Breast epithelium (tissue), 4 donors: Measurements from ENCODE around the gene PAFAH2. TPM values are rescaled to one million over a fixed set of nuclear protein-coding genes. Genes with fewer than 3 reads are reported as not detected.
A peak's percentile ranks its signal among the peaks of the same experiment; 100 is the strongest.

ENCODE experiments used
- DNase-seq, 2 donors: peaks; one replicate each; pipeline ENCODE4 v3.0.0-alpha.2; 2019; ENCODE audit warnings: low spot score in 2 of 2
- H3K27ac ChIP-seq, 2 donors: fragments of 200-600 bp; sonication (generic) in 1 of 2; one replicate each; pipeline ENCODE4 v1.5.1; 2016 to 2019; ENCODE audit warnings: mild to moderate bottlenecking in 1 of 2
- H3K27me3 ChIP-seq, 2 donors: fragments of 200-600 bp; sonication (generic) in 1 of 2; one replicate each; pipeline versions ENCODE4 v1.5.1 to v1.6.0; 2017 to 2019; ENCODE audit warnings: control low read depth in 1 of 2, mild to moderate bottlenecking in 1 of 2
- H3K36me3 ChIP-seq: fragments of 200-600 bp; one replicate; pipeline ENCODE4 v1.5.1; 2019
- H3K4me1 ChIP-seq, 2 donors: fragments of 200-600 bp; sonication (generic); one replicate each; pipeline ENCODE4 v1.5.1; 2016 to 2019; ENCODE audit warnings: control low read depth in 1 of 2
- H3K4me3 ChIP-seq, 3 donors: fragments of 200-600 bp; sonication (generic); 1 replicate in 2 of 3; 2 replicates in 1 of 3; pipeline ENCODE4 v1.5.1; 2016 to 2019; ENCODE audit warnings: mild to moderate bottlenecking in 3 of 3, moderate library complexity in 2 of 3
- H3K9me3 ChIP-seq, 2 donors: fragments of 200-600 bp; sonication (generic) in 1 of 2; one replicate each; pipeline ENCODE4 v1.5.1; 2016 to 2019; ENCODE audit warnings: control low read depth in 1 of 2
- CTCF ChIP-seq, 3 donors: fragments of 450-650 bp; IDR thresholded peaks; one replicate each; pipeline ENCODE4 v1.5.1; 2016 to 2017; ENCODE audit warnings: antibody characterized with exemption in 3 of 3, mild to moderate bottlenecking in 3 of 3, moderate library complexity in 3 of 3
- POLR2A ChIP-seq: fragments of 450-650 bp; IDR thresholded peaks from one replicate; pipeline ENCODE4 v1.6.1; 2016; ENCODE audit warnings: antibody characterized with exemption, mild to moderate bottlenecking, moderate library complexity
- POLR2AphosphoS5 ChIP-seq, 3 donors: sonication (generic); formaldehyde crosslinking; IDR thresholded peaks; one replicate each; pipeline ENCODE4 v1.6.1; 2017; ENCODE audit warnings: antibody characterized with exemption in 3 of 3
- intact Hi-C: fragments of 100-400 bp; cut with DNase I; formaldehyde crosslinking; loops from one replicate; pipeline ENCODE4 v1.15.1; 2023; ENCODE audit warnings: low total_unique reads
- total RNA-seq, 3 donors: library from RNA; depleted of rRNA; stranded (reverse); fragments of >200 nt; gene quantifications; one replicate each; pipeline ENCODE4 v1.1.0, GENCODE V29; 2016

PAFAH2 gene
- total RNA-seq, 3 donors from 2014 or later: 8.2 to 19.9 (median 9.8) TPM

GRCh38 chr1:26016953-26017545 lies 19.2 kb upstream of the PAFAH2 start:
- H3K4me1 ChIP-seq: peaks cover under 1 to 4% of the 10 kb centered on the region in 2 donors
- no peaks in the 10 kb centered on the region for H3K9me3 ChIP-seq
- no peaks in the 10 kb centered on the region for H3K36me3 ChIP-seq
- H3K27me3 ChIP-seq: no peaks in the 10 kb centered on the region
- intact Hi-C loops: no loop called here
- H3K27ac ChIP-seq: no peak overlapping the region
- DNase-seq: no peak
- H3K4me3 ChIP-seq: no peak overlapping the region
- TF ChIP-seq CTCF (IDR thresholded peaks at IDR 0.05) (no peak), POLR2A (no peak), POLR2AphosphoS5 (IDR thresholded peaks at IDR 0.05) (no peak)

GRCh38 chr1:26016258-26016952 lies 18.5 kb upstream of the PAFAH2 start:
- Histone ChIP-seq H3K27ac (no peak overlapping the region), H3K4me3 (no peak overlapping the region), H3K27me3 (no peaks in the 10 kb centered on the region), H3K36me3 (no peaks in the 10 kb centered on the region), H3K4me1 (peaks cover 0 to 4% of the 10 kb centered on the region in 2 donors), H3K9me3 (no peaks in the 10 kb centered on the region)
- TF ChIP-seq POLR2AphosphoS5 (IDR thresholded peaks at IDR 0.05) (no peak), CTCF (IDR thresholded peaks at IDR 0.05) (no peak), POLR2A (no peak)
- DNase-seq: no peak
- intact Hi-C loops: no loop called here

- Histone ChIP-seq H3K4me3 (no peak overlapping the region), H3K27me3 (no peaks in the 10 kb centered on the region), H3K9me3 (no peaks in the 10 kb centered on the region), H3K4me1 (peaks cover 0 to 4% of the 10 kb centered on the region in 2 donors), H3K36me3 (no peaks in the 10 kb centered on the region), H3K27ac (peak overlapping the region; percentile 33 to 52)
- TF ChIP-seq CTCF (IDR thresholded peaks at IDR 0.05): no peak
- no peak for DNase-seq
- intact Hi-C loops: no loop called here
These were observed 17.5 kb upstream of the PAFAH2 start for GRCh38 chr1:26015358-26015757.

- DNase-seq: no peak
- TF ChIP-seq CTCF (IDR thresholded peaks at IDR 0.05): no peak
- no peak for TF ChIP-seq POLR2A
- TF ChIP-seq POLR2AphosphoS5 (IDR thresholded peaks at IDR 0.05): no peak
- intact Hi-C loops: no loop called here
- Histone ChIP-seq H3K4me1 (peaks cover 0 to 4% of the 10 kb centered on the region in 2 donors), H3K9me3 (no peaks in the 10 kb centered on the region), H3K27ac (no peak overlapping the region), H3K27me3 (no peaks in the 10 kb centered on the region), H3K36me3 (no peaks in the 10 kb centered on the region), H3K4me3 (no peak overlapping the region)
These were observed 16.3 kb upstream of the PAFAH2 start for GRCh38 chr1:26014179-26014578.

GRCh38 chr1:26012864-26013263 lies 15.0 kb upstream of the PAFAH2 start:
- Histone ChIP-seq H3K36me3 (no peaks in the 10 kb centered on the region), H3K27me3 (no peaks in the 10 kb centered on the region), H3K4me3 (no peak overlapping the region), H3K9me3 (no peaks in the 10 kb centered on the region), H3K27ac (no peak overlapping the region), H3K4me1 (peaks cover 0 to 4% of the 10 kb centered on the region in 2 donors)
- TF ChIP-seq POLR2AphosphoS5 (IDR thresholded peaks at IDR 0.05): no peak
- no peak for TF ChIP-seq POLR2A
- no peak for TF ChIP-seq CTCF (IDR thresholded peaks at IDR 0.05)
- DNase-seq: no peak
- intact Hi-C loops: no loop called here
